MCF 10A (cell line): Measurements from ENCODE around the gene EIF2B2. TPM values are rescaled to one million over a fixed set of nuclear protein-coding genes. Genes with fewer than 3 reads are reported as not detected.
A peak's percentile ranks its signal among the peaks of the same experiment; 100 is the strongest.

Experiments
- BruUV-seq: library from RNA; stranded (reverse); fragments of 400-500 nt; replicated peaks from 2 replicates; lab custom pipeline; 2021; lab: Mats Ljungman, UMichigan
- CTCF ChIA-PET: fragments of 300-600 bp; sonication (Branson Sonifier 250); formaldehyde crosslinking; extraction: SDS; loops from one replicate; lab custom pipeline; 2021; ENCODE audit warnings: antibody characterized with exemption, inconsistent platforms; lab: Yijun Ruan, JAX
- POLR2A ChIA-PET: fragments of 300-600, 350-650 bp; sonication (Branson Sonifier 250); formaldehyde crosslinking; extraction: SDS; loops from one replicate; lab custom pipeline; 2020; ENCODE audit warnings: antibody characterized with exemption, inconsistent platforms; lab: Yijun Ruan, JAX
- DNase-seq: peaks from one replicate; pipeline ENCODE4 v3.0.0-alpha.2; 2018; ENCODE audit not compliant: unreplicated experiment
- H3K27ac Mint-ChIP-seq: one replicate; pipeline ENCODE4 v1.8.0; 2022; ENCODE audit warnings: mild to moderate bottlenecking, low read depth, mixed read lengths; ENCODE audit not compliant: unreplicated experiment
- H3K27me3 Mint-ChIP-seq: one replicate; pipeline ENCODE4 v1.8.0; 2022; ENCODE audit warnings: mixed read lengths; ENCODE audit not compliant: insufficient read depth, unreplicated experiment
- H3K36me3 Mint-ChIP-seq: one replicate; pipeline ENCODE4 v1.8.0; 2022; ENCODE audit warnings: mild to moderate bottlenecking, moderate library complexity, mixed read lengths; ENCODE audit not compliant: insufficient read depth, unreplicated experiment
- H3K4me1 Mint-ChIP-seq: one replicate; pipeline ENCODE4 v1.8.0; 2022; ENCODE audit warnings: mixed read lengths; ENCODE audit not compliant: insufficient read depth, unreplicated experiment
- H3K4me3 Mint-ChIP-seq: one replicate; pipeline ENCODE4 v1.8.0; 2022; ENCODE audit warnings: mild to moderate bottlenecking, moderate library complexity, mixed read lengths; ENCODE audit not compliant: unreplicated experiment
- H3K9me3 Mint-ChIP-seq: one replicate; pipeline ENCODE4 v1.8.0; 2022; ENCODE audit warnings: mixed read lengths; ENCODE audit not compliant: unreplicated experiment
- CTCF ChIP-seq: fragments of 200-600 bp; IDR thresholded peaks from one replicate; pipeline ENCODE4 v1.8.0; 2022; ENCODE audit warnings: antibody characterized with exemption, mild to moderate bottlenecking; ENCODE audit not compliant: unreplicated experiment
- intact Hi-C: fragments of 100-400 bp; cut with micrococcal nuclease; formaldehyde crosslinking; loops from 2 replicates; pipeline ENCODE4 v1.14.1; 2022
- total RNA-seq: library from RNA; stranded (reverse); gene quantifications from 2 replicates; pipeline ENCODE4 v1.2.3, GENCODE V29; 2022

Gene EIF2B2
- total RNA-seq, 1 experiment from 2014 or later = 53.8 TPM

GRCh38 chr14:74954947-74955228 is 47.8 kb upstream of the EIF2B2 start:
- Mint-ChIP-seq H3K27me3 (no peaks in the 10 kb centered on the region), H3K4me1 (peaks cover 5% of the 10 kb centered on the region), H3K36me3 (peaks cover 7% of the 10 kb centered on the region), H3K9me3 (no peaks in the 10 kb centered on the region), H3K27ac (no peak overlapping the region), H3K4me3 (peak overlapping the region; percentile 25)
- intact Hi-C loops = no loop called here
- no peak for TF ChIP-seq CTCF
- no peak for DNase-seq
- ChIA-PET CTCF (interaction anchor here (0.7 to 1.2 kb wide), 3 partner anchors 10 to 90 kb away, joined by 3 read pairs; no protein-coding TSS in a partner anchor), POLR2A (interaction anchor here (0.8 to 1.2 kb wide), 2 partner anchors 9 to 95 kb away, joined by 3 to 4 read pairs; no protein-coding TSS in a partner anchor)
- BruUV-seq = TSS peak; percentile 31

GRCh38 chr14:74955229-74956026 is 47.3 kb upstream of the EIF2B2 start, which contains the start of gene PGF:
PGF (minus strand) TSS chr14:74955597; CDS start chr14:74955242, 355 bp downstream.
- ChIA-PET CTCF (interaction anchor here (0.6 to 1.2 kb wide), 4 partner anchors 11 to 91 kb away, joined by 3 to 4 read pairs (median 3); no protein-coding TSS in a partner anchor), POLR2A (interaction anchor here (0.8 to 1.2 kb wide), 2 partner anchors 9 to 94 kb away, joined by 3 to 4 read pairs; no protein-coding TSS in a partner anchor)
- Mint-ChIP-seq H3K36me3 (peaks cover 7% of the 10 kb centered on the region), H3K4me1 (peaks cover 6% of the 10 kb centered on the region), H3K4me3 (peak within 1 kb of the TSS; percentile 25), H3K27me3 (no peaks in the 10 kb centered on the region), H3K9me3 (no peaks in the 10 kb centered on the region), H3K27ac (no peak within 1 kb of the TSS)
- peak; percentile 51 for DNase-seq
- intact Hi-C loops = no loop called here
- BruUV-seq = no TSS peak
- TF ChIP-seq CTCF = no peak

- Mint-ChIP-seq H3K4me3 (peak overlapping the region; percentile 2), H3K4me1 (peaks cover 6% of the 10 kb centered on the region), H3K27ac (no peak overlapping the region), H3K27me3 (no peaks in the 10 kb centered on the region), H3K36me3 (peaks cover 7% of the 10 kb centered on the region), H3K9me3 (no peaks in the 10 kb centered on the region)
- BruUV-seq = no TSS peak
- TF ChIP-seq CTCF = no peak
- POLR2A ChIA-PET = interaction anchor here (1.2 kb wide), 1 partner anchor 94 kb away, joined by 4 read pairs; no protein-coding TSS in a partner anchor
- CTCF ChIA-PET = interaction anchor here (0.6 kb wide), 1 partner anchor 77 kb away, joined by 4 read pairs; no protein-coding TSS in a partner anchor
- intact Hi-C loops = no loop called here
- no peak for DNase-seq
These were observed 46.8 kb upstream of the EIF2B2 start for GRCh38 chr14:74956027-74956279.

GRCh38 chr14:74956280-74957072 is 46.2 kb upstream of the EIF2B2 start:
- no peak for TF ChIP-seq CTCF
- no peak overlapping the region for H3K27ac Mint-ChIP-seq
- BruUV-seq = no TSS peak
- peak overlapping the region; percentile 2 for H3K4me3 Mint-ChIP-seq
- no peak for DNase-seq
- peaks cover 6% of the 10 kb centered on the region for H3K4me1 Mint-ChIP-seq
- no peaks in the 10 kb centered on the region for H3K27me3 Mint-ChIP-seq
- CTCF ChIA-PET = interaction anchor here (1.3 kb wide), 1 partner anchor 10 kb away, joined by 4 read pairs; no protein-coding TSS in a partner anchor
- H3K9me3 Mint-ChIP-seq = no peaks in the 10 kb centered on the region
- H3K36me3 Mint-ChIP-seq = peaks cover 7% of the 10 kb centered on the region
- POLR2A ChIA-PET = interaction anchor here (1.2 kb wide), 1 partner anchor 93 kb away, joined by 4 read pairs; no protein-coding TSS in a partner anchor
- intact Hi-C loops = no loop called here
